HepG2 (cell line): ENCODE data around the gene STON1. TPM values are rescaled to one million over a fixed set of nuclear protein-coding genes. Genes with fewer than 3 reads are reported as not detected.

Experiments used
- ATAC-seq: fragments of 200-7000 bp; cut with Tn5 transposase; 3 replicates; pipeline ENCODE4 v1.9.1; 2020; ENCODE audit warnings: mild to moderate bottlenecking, moderate library complexity
- BruUV-seq: library from RNA; stranded (reverse); fragments of 400-500 nt; replicated peaks from 2 replicates; lab custom pipeline; 2021; lab: Mats Ljungman, UMichigan
- CTCF ChIA-PET: fragments of 300-600 bp; formaldehyde crosslinking; extraction: SDS; loops from one replicate; lab custom pipeline; 2021; ENCODE audit warnings: low total read pairs, inconsistent platforms, low intra/inter-chr PET ratio; lab: Yijun Ruan, JAX
- POLR2A ChIA-PET: fragments of 350-600 bp; sonication (Branson Sonifier 250); formaldehyde crosslinking; loops from one replicate; lab custom pipeline; 2020; ENCODE audit warnings: antibody characterized with exemption, inconsistent platforms; lab: Yijun Ruan, JAX
- DNase-seq: peaks from one replicate; pipeline ENCODE4 v3.0.0-alpha.2; 2015; ENCODE audit warnings: low spot score
- FAIRE-seq: peaks from 3 replicates; lab custom pipeline; 2011; peaks lifted over from hg19 to GRCh38; lab: Jason Lieb, UNC
- H2AFZ ChIP-seq: one replicate; pipeline ENCODE4 v1.6.1; 2011; ENCODE audit warnings: low read length, inconsistent platforms
- H3K27ac ChIP-seq: fragments of 300-600 bp; 3 replicates; pipeline ENCODE4 v1.8.0; 2011; ENCODE audit warnings: mixed run types, mild to moderate bottlenecking, mixed read lengths, low read length, inconsistent platforms; ENCODE audit not compliant: insufficient read depth; ENCODE audit errors: extremely low read length
- H3K27me3 ChIP-seq, 2 experiments: fragments of 200-600 bp in 1 of 2; 2 replicates in 1 of 2; 3 replicates in 1 of 2; pipeline versions ENCODE4 v1.6.0 to v1.8.0; 2011; ENCODE audit warnings: low read length in 2 of 2, mild to moderate bottlenecking in 2 of 2, moderate library complexity in 2 of 2, inconsistent platforms in 1 of 2; ENCODE audit not compliant: insufficient read depth in 2 of 2, control insufficient read depth in 1 of 2
- H3K36me3 ChIP-seq, 2 experiments: fragments of 200-600 bp in 1 of 2; replicated peaks in 1 of 2; 2 replicates in 1 of 2; 3 replicates in 1 of 2; pipeline versions ENCODE4 v1.5.1 to v1.8.0; 2011; ENCODE audit warnings: low read length in 2 of 2, inconsistent platforms in 1 of 2; ENCODE audit not compliant: insufficient read depth in 2 of 2, control insufficient read depth in 1 of 2
- H3K4me1 ChIP-seq: 2 replicates; pipeline ENCODE4 v1.5.1; 2012; ENCODE audit warnings: low read length, inconsistent platforms; ENCODE audit not compliant: insufficient read depth
- H3K4me2 ChIP-seq: 2 replicates; pipeline ENCODE4 v1.6.0; 2011; ENCODE audit warnings: low read depth, low read length, inconsistent platforms
- H3K4me3 ChIP-seq, 3 experiments: fragments of 200-600 bp in 1 of 3; sonication (generic), shearing (Covaris generic) in 1 of 3; replicated peaks in 1 of 3; 2 replicates each; pipeline ENCODE4 v1.5.1; 2011 to 2016; ENCODE audit warnings: low read length in 3 of 3, inconsistent platforms in 2 of 3, low read depth in 2 of 3, mild to moderate bottlenecking in 2 of 3, control low read depth in 1 of 3, mixed read lengths in 1 of 3; ENCODE audit not compliant: insufficient read depth in 1 of 3
- H3K79me2 ChIP-seq: one replicate; pipeline ENCODE4 v1.6.1; 2011; ENCODE audit warnings: low read length, inconsistent platforms; ENCODE audit not compliant: insufficient read depth
- H3K9ac ChIP-seq: 2 replicates; pipeline ENCODE4 v1.6.0; 2011; ENCODE audit warnings: mild to moderate bottlenecking, low read depth, low read length, inconsistent platforms; ENCODE audit not compliant: insufficient read depth
- H3K9me3 ChIP-seq: 2 replicates; pipeline ENCODE4 v1.5.1; 2012; ENCODE audit warnings: mild to moderate bottlenecking, low read length
- H4K20me1 ChIP-seq: 2 replicates; pipeline ENCODE4 v1.6.0; 2011; ENCODE audit warnings: inconsistent platforms, mild to moderate bottlenecking, low read length, moderate library complexity; ENCODE audit not compliant: insufficient read depth
- FOXM1 ChIP-seq: sonication (generic); formaldehyde crosslinking; IDR thresholded peaks from 2 replicates; pipeline ENCODE4 v1.5.0; 2020; ENCODE audit warnings: missing genetic modification reagents
- HES4 ChIP-seq: sonication (generic); formaldehyde crosslinking; IDR thresholded peaks from 2 replicates; pipeline ENCODE4 v1.9.0; 2021; ENCODE audit warnings: mild to moderate bottlenecking, missing genetic modification reagents, borderline replicate concordance
- IKZF1 ChIP-seq: fragments of 450-650 bp; IDR thresholded peaks from 2 replicates; pipeline ENCODE4 v1.7.1; 2016
- MED1 ChIP-seq: sonication (generic); formaldehyde crosslinking; IDR thresholded peaks from 2 replicates; pipeline ENCODE4 v1.4.0; 2020; ENCODE audit warnings: missing genetic modification reagents
- RAD21 ChIP-seq: fragments of 450-650 bp; formaldehyde crosslinking; IDR thresholded peaks from 2 replicates; pipeline ENCODE4 v1.5.0; 2020; ENCODE audit warnings: mild to moderate bottlenecking
- YEATS4 ChIP-seq: sonication (generic); formaldehyde crosslinking; IDR thresholded peaks from 2 replicates; pipeline ENCODE4 v1.4.0; 2020; ENCODE audit warnings: missing genetic modification reagents, borderline replicate concordance
- ZFP36L2 ChIP-seq: sonication (generic); formaldehyde crosslinking; IDR thresholded peaks from 2 replicates; pipeline ENCODE4 v1.4.0; 2020; ENCODE audit warnings: missing genetic modification reagents
- ZFYVE20 ChIP-seq: sonication (generic); formaldehyde crosslinking; IDR thresholded peaks from 2 replicates; pipeline ENCODE4 v1.8.0; 2023; ENCODE audit warnings: low read depth, mild to moderate bottlenecking, moderate library complexity, missing genetic modification reagents, borderline replicate concordance
- ZNF274 ChIP-seq: sonication (generic); formaldehyde crosslinking; IDR thresholded peaks from 2 replicates; pipeline ENCODE4 v1.5.1; 2020; ENCODE audit warnings: mild to moderate bottlenecking, missing genetic modification reagents
- ZNF430 ChIP-seq: sonication (generic); formaldehyde crosslinking; IDR thresholded peaks from 2 replicates; pipeline ENCODE4 v1.9.0; 2021; ENCODE audit warnings: mild to moderate bottlenecking, missing genetic modification reagents
- ZNF501 ChIP-seq: sonication (generic); formaldehyde crosslinking; IDR thresholded peaks from 2 replicates; pipeline ENCODE4 v1.5.1; 2020; ENCODE audit warnings: mild to moderate bottlenecking, moderate library complexity, missing genetic modification reagents
- ZNF777 ChIP-seq: sonication (generic); formaldehyde crosslinking; IDR thresholded peaks from 2 replicates; pipeline ENCODE4 v1.4.0; 2020; ENCODE audit warnings: missing genetic modification reagents
- ZNF883 ChIP-seq: sonication (generic); formaldehyde crosslinking; IDR thresholded peaks from 2 replicates; pipeline ENCODE4 v1.5.1; 2020; ENCODE audit warnings: mild to moderate bottlenecking, missing genetic modification reagents; ENCODE audit errors: not compliant biosample characterization
- WGBS: methylation state at CpG from one replicate; pipeline ENCODE4 v1.1.6; 2017; ENCODE audit warnings: low lambda C conversion rate; 5-methylcytosine and 5-hydroxymethylcytosine counted together
- in situ Hi-C: cut with HindIII; loops from 2 replicates; pipeline ENCODE4 v1.10.0; 2017; ENCODE audit warnings: low pct_unique_long_range_greater_than_20kb; ENCODE audit not compliant: extremely low pct_ligation_motif_present
- intact Hi-C: fragments of 100-400 bp; cut with micrococcal nuclease; formaldehyde crosslinking; loops from one replicate; pipeline ENCODE4 v1.10.0; 2022; ENCODE audit not compliant: unreplicated experiment
- polyA plus RNA-seq, 8 experiments: library from polyadenylated mRNA; depleted of rRNA in 3 of 8; stranded (reverse) in 7 of 8; unstranded in 1 of 8; fragments of >200 nt; fragmentation: Illumina TruSeq in 4 of 8; extraction: Trizol in 4 of 8; gene quantifications; 2 replicates each; pipeline versions ENCODE4 v1.2.1 to v1.2.3, GENCODE V29; 2011 to 2016; ENCODE audit warnings: low read depth in 4 of 8, missing spikeins in 1 of 8, mixed read lengths in 1 of 8; ENCODE audit not compliant: insufficient read depth in 1 of 8
- total RNA-seq, 5 experiments: library from RNA; depleted of rRNA; stranded (reverse); fragments of >200 nt; fragmentation: Illumina TruSeq; extraction: Trizol; gene quantifications; 2 replicates each; pipeline ENCODE4 v1.2.3, GENCODE V29; 2016; ENCODE audit warnings: low read depth in 1 of 5
- TF ChIP-seq, protein P1 (sequence below): sonication (generic); formaldehyde crosslinking; IDR thresholded peaks from 2 replicates; pipeline ENCODE4 v1.5.0; 2020; ENCODE audit warnings: mild to moderate bottlenecking, missing genetic modification reagents, moderate library complexity
- TF ChIP-seq, protein P2 (sequence below): sonication (generic); formaldehyde crosslinking; IDR thresholded peaks from 2 replicates; pipeline ENCODE4 v1.4.0; 2020; ENCODE audit warnings: missing genetic modification reagents
- TF ChIP-seq, protein P3 (sequence below): sonication (generic); formaldehyde crosslinking; IDR thresholded peaks from 2 replicates; pipeline ENCODE4 v1.8.1; 2023; ENCODE audit warnings: mild to moderate bottlenecking, inconsistent platforms, moderate library complexity, missing genetic modification reagents, borderline replicate concordance
- TF ChIP-seq, protein P4 (sequence below): sonication (generic); formaldehyde crosslinking; IDR thresholded peaks from 2 replicates; pipeline ENCODE4 v1.4.0; 2020; ENCODE audit warnings: mild to moderate bottlenecking, missing genetic modification reagents, borderline replicate concordance

Gene STON1
- total and polyA plus RNA-seq, 2 of the 13 experiments (the other 11 are each of a cell fraction or from before 2014, with no cell fraction given), result 0.09 to 0.28 TPM

DNA sequence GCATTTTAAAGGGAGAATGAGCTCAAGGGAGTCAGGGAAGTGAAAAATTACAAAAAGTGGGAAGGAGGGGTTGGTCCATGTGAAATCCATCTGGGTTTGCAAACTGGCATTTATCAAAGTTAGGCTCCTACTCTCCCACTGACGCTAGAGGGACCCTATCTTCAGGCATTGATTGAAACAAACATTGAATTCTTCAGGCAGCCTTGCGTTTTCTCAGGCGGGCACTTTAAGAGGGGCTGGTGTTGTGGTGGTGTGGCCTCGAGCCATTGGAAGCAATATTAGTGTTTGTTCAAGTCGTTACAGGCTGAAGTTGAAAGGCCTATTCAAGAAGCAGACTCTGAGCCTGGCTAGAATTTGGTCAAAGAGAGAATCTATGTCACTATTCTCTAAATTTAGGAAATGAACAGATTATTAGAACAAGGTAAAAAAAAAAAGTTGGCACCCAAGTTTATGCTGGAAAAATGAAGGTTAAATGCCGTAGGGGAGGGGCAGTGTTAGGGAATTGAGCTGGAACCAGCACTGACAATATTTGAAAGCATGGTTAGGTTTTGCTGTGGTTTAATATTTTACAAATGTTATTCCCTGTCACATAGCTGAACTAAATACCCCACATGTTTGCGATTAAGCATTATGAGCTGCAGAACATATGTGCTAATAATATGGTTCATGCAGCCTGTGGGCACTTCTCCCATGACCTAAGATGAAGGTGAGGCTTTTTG, 36.8 kb downstream of the STON1 start:
- ATAC-seq (peak; percentile 77), DNase-seq (peak; percentile 29), FAIRE-seq (peak; percentile 88)
- CTCF ChIA-PET, result interaction anchor here (0.6 to 1.9 kb wide), 2 partner anchors 19 to 22 kb away, joined by 4 to 12 read pairs; no protein-coding TSS in a partner anchor
- POLR2A ChIA-PET, result no interaction called here
- intact Hi-C loops, result loop anchor here (1.0 kb wide), 1 partner anchor 23 kb away; no protein-coding TSS in a partner anchor
- Histone ChIP-seq H3K79me2 (no peaks in the 10 kb centered on the region), H3K36me3 (no peaks in the 10 kb centered on the region), H3K4me2 (no peak overlapping the region), H3K4me1 (no peaks in the 10 kb centered on the region), H3K4me3 (no peak overlapping the region), H3K9ac (no peak overlapping the region), H3K27me3 (no peaks in the 10 kb centered on the region), H3K9me3 (no peaks in the 10 kb centered on the region), H2AFZ (no peak overlapping the region), H3K27ac (no peak overlapping the region), H4K20me1 (no peaks in the 10 kb centered on the region)
- in situ Hi-C loops, result no loop called here
- no TSS peak for BruUV-seq
- WGBS, result 12% methylated on average over 7 of the region's 7 CpGs
- TF ChIP-seq ZFYVE20 (CRISPR knock-in tag) (no peak), ZNF274 (no peak), ZNF430 (CRISPR knock-in tag) (no peak), ZNF777 (CRISPR knock-in tag) (no peak), YEATS4 (CRISPR knock-in tag) (no peak), HES4 (no peak), IKZF1 (no peak), ZNF501 (CRISPR knock-in tag) (0 out of 2 replicates have a peak, but pooled peaks have one; percentile 27), MED1 (no peak), FOXM1 (CRISPR knock-in tag) (no peak), RAD21 (CRISPR knock-in tag) (peak; percentile 33; the same call in 1 of the 2 replicates), ZNF883 (CRISPR knock-in tag) (no peak), ZFP36L2 (CRISPR knock-in tag) (no peak)
- TF ChIP-seq, protein P1, sequence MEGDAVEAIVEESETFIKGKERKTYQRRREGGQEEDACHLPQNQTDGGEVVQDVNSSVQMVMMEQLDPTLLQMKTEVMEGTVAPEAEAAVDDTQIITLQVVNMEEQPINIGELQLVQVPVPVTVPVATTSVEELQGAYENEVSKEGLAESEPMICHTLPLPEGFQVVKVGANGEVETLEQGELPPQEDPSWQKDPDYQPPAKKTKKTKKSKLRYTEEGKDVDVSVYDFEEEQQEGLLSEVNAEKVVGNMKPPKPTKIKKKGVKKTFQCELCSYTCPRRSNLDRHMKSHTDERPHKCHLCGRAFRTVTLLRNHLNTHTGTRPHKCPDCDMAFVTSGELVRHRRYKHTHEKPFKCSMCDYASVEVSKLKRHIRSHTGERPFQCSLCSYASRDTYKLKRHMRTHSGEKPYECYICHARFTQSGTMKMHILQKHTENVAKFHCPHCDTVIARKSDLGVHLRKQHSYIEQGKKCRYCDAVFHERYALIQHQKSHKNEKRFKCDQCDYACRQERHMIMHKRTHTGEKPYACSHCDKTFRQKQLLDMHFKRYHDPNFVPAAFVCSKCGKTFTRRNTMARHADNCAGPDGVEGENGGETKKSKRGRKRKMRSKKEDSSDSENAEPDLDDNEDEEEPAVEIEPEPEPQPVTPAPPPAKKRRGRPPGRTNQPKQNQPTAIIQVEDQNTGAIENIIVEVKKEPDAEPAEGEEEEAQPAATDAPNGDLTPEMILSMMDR, result peak; percentile 56
- TF ChIP-seq, protein P2, sequence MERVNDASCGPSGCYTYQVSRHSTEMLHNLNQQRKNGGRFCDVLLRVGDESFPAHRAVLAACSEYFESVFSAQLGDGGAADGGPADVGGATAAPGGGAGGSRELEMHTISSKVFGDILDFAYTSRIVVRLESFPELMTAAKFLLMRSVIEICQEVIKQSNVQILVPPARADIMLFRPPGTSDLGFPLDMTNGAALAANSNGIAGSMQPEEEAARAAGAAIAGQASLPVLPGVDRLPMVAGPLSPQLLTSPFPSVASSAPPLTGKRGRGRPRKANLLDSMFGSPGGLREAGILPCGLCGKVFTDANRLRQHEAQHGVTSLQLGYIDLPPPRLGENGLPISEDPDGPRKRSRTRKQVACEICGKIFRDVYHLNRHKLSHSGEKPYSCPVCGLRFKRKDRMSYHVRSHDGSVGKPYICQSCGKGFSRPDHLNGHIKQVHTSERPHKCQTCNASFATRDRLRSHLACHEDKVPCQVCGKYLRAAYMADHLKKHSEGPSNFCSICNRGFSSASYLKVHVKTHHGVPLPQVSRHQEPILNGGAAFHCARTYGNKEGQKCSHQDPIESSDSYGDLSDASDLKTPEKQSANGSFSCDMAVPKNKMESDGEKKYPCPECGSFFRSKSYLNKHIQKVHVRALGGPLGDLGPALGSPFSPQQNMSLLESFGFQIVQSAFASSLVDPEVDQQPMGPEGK (CRISPR knock-in tag), result no peak
- TF ChIP-seq, protein P3, sequence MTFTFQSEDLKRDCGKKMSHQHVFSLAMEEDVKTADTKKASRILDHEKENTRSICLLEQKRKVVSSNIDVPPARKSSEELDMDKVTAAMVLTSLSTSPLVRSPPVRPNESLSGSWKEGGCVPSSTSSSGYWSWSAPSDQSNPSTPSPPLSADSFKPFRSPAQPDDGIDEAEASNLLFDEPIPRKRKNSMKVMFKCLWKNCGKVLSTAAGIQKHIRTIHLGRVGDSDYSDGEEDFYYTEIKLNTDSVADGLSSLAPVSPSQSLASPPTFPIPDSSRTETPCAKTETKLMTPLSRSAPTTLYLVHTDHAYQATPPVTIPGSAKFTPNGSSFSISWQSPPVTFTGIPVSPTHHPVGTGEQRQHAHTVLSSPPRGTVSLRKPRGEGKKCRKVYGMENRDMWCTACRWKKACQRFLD (CRISPR knock-in tag), result no peak
- TF ChIP-seq, protein P4, sequence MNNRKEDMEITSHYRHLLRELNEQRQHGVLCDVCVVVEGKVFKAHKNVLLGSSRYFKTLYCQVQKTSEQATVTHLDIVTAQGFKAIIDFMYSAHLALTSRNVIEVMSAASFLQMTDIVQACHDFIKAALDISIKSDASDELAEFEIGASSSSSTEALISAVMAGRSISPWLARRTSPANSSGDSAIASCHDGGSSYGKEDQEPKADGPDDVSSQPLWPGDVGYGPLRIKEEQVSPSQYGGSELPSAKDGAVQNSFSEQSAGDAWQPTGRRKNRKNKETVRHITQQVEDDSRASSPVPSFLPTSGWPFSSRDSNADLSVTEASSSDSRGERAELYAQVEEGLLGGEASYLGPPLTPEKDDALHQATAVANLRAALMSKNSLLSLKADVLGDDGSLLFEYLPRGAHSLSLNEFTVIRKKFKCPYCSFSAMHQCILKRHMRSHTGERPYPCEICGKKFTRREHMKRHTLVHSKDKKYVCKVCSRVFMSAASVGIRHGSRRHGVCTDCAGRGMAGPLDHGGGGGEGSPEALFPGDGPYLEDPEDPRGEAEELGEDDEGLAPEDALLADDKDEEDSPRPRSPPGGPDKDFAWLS (CRISPR knock-in tag), result no peak
